Lung (tissue), 12 donors: ENCODE measurements around the gene PNMA8C. TPM values are rescaled to one million over a fixed set of nuclear protein-coding genes. Genes with fewer than 3 reads are reported as not detected.

Source experiments
- ATAC-seq: fragments of 200-7000 bp; cut with Tn5 transposase; one replicate; pipeline ENCODE4 v1.9.1; 2020; ENCODE audit warnings: moderate number of reproducible peaks; ENCODE audit not compliant: insufficient read depth, low FRiP score
- DNase-seq, 3 donors: peaks; one replicate each; pipeline ENCODE4 v3.0.0-alpha.2; 2013 to 2017
- H3K27ac ChIP-seq, 2 donors: one replicate each; pipeline ENCODE4 v1.5.1; 2013; ENCODE audit warnings: mild to moderate bottlenecking in 2 of 2, moderate library complexity in 2 of 2, control low read depth in 1 of 2, inconsistent platforms in 1 of 2, low read depth in 1 of 2, low read length in 1 of 2
- H3K27me3 ChIP-seq, 3 donors: one replicate each; pipeline ENCODE4 v1.5.1; 2013; ENCODE audit warnings: low read length in 2 of 3; ENCODE audit not compliant: control insufficient read depth in 3 of 3, insufficient read depth in 3 of 3
- H3K36me3 ChIP-seq, 4 donors: one replicate each; pipeline ENCODE4 v1.5.1; 2013; ENCODE audit warnings: low read length in 4 of 4, mild to moderate bottlenecking in 1 of 4, moderate library complexity in 1 of 4; ENCODE audit not compliant: control insufficient read depth in 4 of 4, insufficient read depth in 4 of 4
- H3K4me1 ChIP-seq, 5 donors: one replicate each; pipeline ENCODE4 v1.5.1; 2013; ENCODE audit warnings: low read length in 5 of 5, mild to moderate bottlenecking in 2 of 5, moderate library complexity in 1 of 5; ENCODE audit not compliant: control insufficient read depth in 5 of 5, insufficient read depth in 5 of 5
- H3K4me3 ChIP-seq: one replicate; pipeline ENCODE4 v1.5.1; 2013; ENCODE audit warnings: mild to moderate bottlenecking, control low read depth, moderate library complexity
- H3K9ac ChIP-seq, 2 donors: one replicate each; pipeline ENCODE4 v1.5.1; 2013; ENCODE audit warnings: low read length in 2 of 2, control low read depth in 1 of 2; ENCODE audit not compliant: insufficient read depth in 1 of 2
- H3K9me3 ChIP-seq, 4 donors: one replicate each; pipeline ENCODE4 v1.5.1; 2013; ENCODE audit warnings: low read length in 3 of 4, mild to moderate bottlenecking in 1 of 4, moderate library complexity in 1 of 4; ENCODE audit not compliant: control insufficient read depth in 4 of 4, insufficient read depth in 3 of 4
- CTCF ChIP-seq: IDR thresholded peaks from 2 replicates; pipeline ENCODE4 v1.5.1; 2012; ENCODE audit warnings: mild to moderate bottlenecking; ENCODE audit errors: control extremely low read depth, extremely low read depth
- WGBS, 2 donors: extraction: QIAGEN DNeasy Blood & Tissue Kit; methylation state at CpG; one replicate each; pipeline ENCODE4 v1.1.7; 2013; 5-methylcytosine and 5-hydroxymethylcytosine counted together
- polyA plus RNA-seq, 2 donors: library from polyadenylated mRNA; stranded (reverse); fragments of 200-250 nt; gene quantifications; one replicate each; pipeline ENCODE4 v1.2.1, GENCODE V29; 2013
- total RNA-seq, 2 donors: library from RNA; depleted of rRNA in 1 of 2; stranded (reverse); fragments of >200 nt in 1 of 2; gene quantifications; one replicate each; pipeline ENCODE4 v1.2.1, GENCODE V29; 2014 to 2021
- donor health status: control.
- donor health status: control.
- donor health status: Bipolar disorder and iron deficiency.
- donor health status: healthy.
- donor health status: DM: yes; HTN: yes; CAD: no.

Gene PNMA8C
- total and polyA plus RNA-seq, 4 donors = 0.04 to 1.2 (median 0.47) TPM

- H3K9me3 ChIP-seq = no peaks in the 10 kb centered on the region
- WGBS, 2 donors = 90 to 92% methylated on average over 7 of the region's 7 CpGs
- H3K27ac ChIP-seq = no peak overlapping the region
- ATAC-seq (no peak), DNase-seq (no peak)
- no peaks in the 10 kb centered on the region for H3K27me3 ChIP-seq
- no peak overlapping the region for H3K4me3 ChIP-seq
- H3K4me1 ChIP-seq = peaks cover 0 to 10% (median 0%) of the 10 kb centered on the region in 5 donors
- no peak overlapping the region for H3K9ac ChIP-seq
- TF ChIP-seq CTCF = no peak
- no peaks in the 10 kb centered on the region for H3K36me3 ChIP-seq
Observed at GRCh38 chr19:46463516-46463915, 34.8 kb upstream of the PNMA8C start.

GRCh38 chr19:46461537-46461936 lies 32.8 kb upstream of the PNMA8C start:
- DNase-seq (no peak), ATAC-seq (no peak)
- 93 to 96% methylated on average over 2 of the region's 2 CpGs for WGBS, 2 donors
- Histone ChIP-seq H3K4me1 (peaks cover 0 to 4% (median 0%) of the 10 kb centered on the region in 5 donors), H3K36me3 (no peaks in the 10 kb centered on the region), H3K27me3 (no peaks in the 10 kb centered on the region), H3K9me3 (no peaks in the 10 kb centered on the region), H3K4me3 (no peak overlapping the region), H3K27ac (no peak overlapping the region), H3K9ac (no peak overlapping the region)
- no peak for TF ChIP-seq CTCF

GRCh38 chr19:46460981-46461380 lies 32.2 kb upstream of the PNMA8C start:
- no peak for DNase-seq
- H3K27ac ChIP-seq = no peak overlapping the region
- H3K9me3 ChIP-seq = no peaks in the 10 kb centered on the region
- H3K27me3 ChIP-seq = no peaks in the 10 kb centered on the region
- ATAC-seq = no peak
- 94 to 95% methylated on average over 1 of the region's 1 CpG for WGBS, 2 donors
- no peaks in the 10 kb centered on the region for H3K36me3 ChIP-seq
- TF ChIP-seq CTCF = no peak
- peaks cover 0 to 4% (median 0%) of the 10 kb centered on the region in 5 donors for H3K4me1 ChIP-seq
- no peak overlapping the region for H3K9ac ChIP-seq
- H3K4me3 ChIP-seq = no peak overlapping the region

- Histone ChIP-seq H3K9ac (no peak overlapping the region), H3K27me3 (no peaks in the 10 kb centered on the region), H3K36me3 (no peaks in the 10 kb centered on the region), H3K27ac (no peak overlapping the region), H3K4me3 (no peak overlapping the region), H3K9me3 (no peaks in the 10 kb centered on the region), H3K4me1 (peaks cover 0 to 4% (median 0%) of the 10 kb centered on the region in 5 donors)
- no peak for ATAC-seq
- TF ChIP-seq CTCF = no peak
- DNase-seq = no peak
- WGBS, 2 donors = 69 to 96% methylated on average over 2 of the region's 2 CpGs
Observed at GRCh38 chr19:46460055-46460454, 31.3 kb upstream of the PNMA8C start.
